GM23338 (cell line): ENCODE measurements around the gene ONECUT1. TPM values are rescaled to one million over a fixed set of nuclear protein-coding genes. Genes with fewer than 3 reads are reported as not detected.

Experiments
- ATAC-seq: fragments of 200-7000 bp; cut with Tn5 transposase; 3 replicates; pipeline ENCODE4 v1.9.1; 2020
- DNase-seq: peaks from one replicate; pipeline ENCODE4 v3.0.0-alpha.2; 2015; ENCODE audit warnings: low spot score
- H2AFZ ChIP-seq: fragments of 200-600 bp; sonication (generic); 2 replicates; pipeline ENCODE4 v1.8.0; 2016; ENCODE audit warnings: antibody characterized with exemption, mild to moderate bottlenecking, moderate library complexity
- H3F3A ChIP-seq: fragments of 200-600 bp; sonication (generic); replicated peaks from 2 replicates; pipeline ENCODE4 v1.8.0; 2017; ENCODE audit warnings: antibody characterized with exemption, mixed run types, low read depth
- H3K27ac ChIP-seq: fragments of 200-600 bp; sonication (generic); 2 replicates; pipeline ENCODE4 v1.6.1; 2016; ENCODE audit warnings: low read depth
- H3K27me3 ChIP-seq: fragments of 200-600 bp; sonication (generic); 2 replicates; pipeline ENCODE4 v1.8.0; 2016; ENCODE audit warnings: mild to moderate bottlenecking, mixed run types, moderate library complexity; ENCODE audit not compliant: insufficient read depth
- H3K36me3 ChIP-seq: fragments of 200-600 bp; sonication (generic); 2 replicates; pipeline ENCODE4 v1.8.0; 2016; ENCODE audit warnings: mild to moderate bottlenecking; ENCODE audit not compliant: insufficient read depth
- H3K4me1 ChIP-seq: fragments of 200-600 bp; sonication (generic); 2 replicates; pipeline ENCODE4 v1.8.0; 2016; ENCODE audit warnings: mild to moderate bottlenecking, moderate library complexity; ENCODE audit not compliant: insufficient read depth
- H3K4me2 ChIP-seq: fragments of 200-600 bp; sonication (generic); 2 replicates; pipeline ENCODE4 v1.7.1; 2017; ENCODE audit warnings: mixed run types
- H3K4me3 ChIP-seq: fragments of 200-600 bp; sonication (generic); 2 replicates; pipeline ENCODE4 v1.6.1; 2016; ENCODE audit warnings: mixed run types
- H3K79me2 ChIP-seq: fragments of 200-600 bp; sonication (generic); replicated peaks from 2 replicates; pipeline ENCODE4 v1.8.0; 2017; ENCODE audit warnings: mild to moderate bottlenecking; ENCODE audit not compliant: insufficient read depth
- H3K9me2 ChIP-seq: fragments of 200-600 bp; sonication (generic); 2 replicates; pipeline ENCODE4 v1.8.0; 2017; ENCODE audit not compliant: insufficient read depth
- H4K20me1 ChIP-seq: fragments of 200-600 bp; sonication (generic); replicated peaks from 2 replicates; pipeline ENCODE4 v1.8.0; 2017; ENCODE audit warnings: mild to moderate bottlenecking; ENCODE audit not compliant: insufficient read depth
- H3K27ac Mint-ChIP-seq: 2 replicates; pipeline ENCODE4 v1.8.0; 2020; ENCODE audit warnings: inconsistent platforms, mild to moderate bottlenecking, moderate library complexity, mixed read lengths
- H3K27me3 Mint-ChIP-seq: 3 replicates; pipeline ENCODE4 v1.8.0; 2022; ENCODE audit warnings: low read depth, mild to moderate bottlenecking, moderate library complexity, mixed read lengths, inconsistent platforms; ENCODE audit not compliant: insufficient read depth, poor library complexity
- H3K36me3 Mint-ChIP-seq: 3 replicates; pipeline ENCODE4 v1.8.0; 2021; ENCODE audit warnings: low read depth, mild to moderate bottlenecking, inconsistent platforms, moderate library complexity, mixed read lengths
- H3K4me1 Mint-ChIP-seq: 3 replicates; pipeline ENCODE4 v1.8.0; 2020; ENCODE audit warnings: mild to moderate bottlenecking, inconsistent platforms, mixed read lengths
- H3K4me3 Mint-ChIP-seq: 3 replicates; pipeline ENCODE4 v1.8.0; 2021; ENCODE audit warnings: moderate library complexity, mild to moderate bottlenecking, inconsistent platforms, mixed read lengths
- H3K9me3 Mint-ChIP-seq: 3 replicates; pipeline ENCODE4 v1.8.0; 2020; ENCODE audit warnings: moderate library complexity, mild to moderate bottlenecking, inconsistent platforms, mixed read lengths
- CREB1 ChIP-seq: fragments of 250-450 bp; sonication (Bioruptor Pico); IDR thresholded peaks from 2 replicates; pipeline ENCODE4 v1.5.0; 2020; ENCODE audit warnings: low read depth, mild to moderate bottlenecking, moderate library complexity
- CTCF ChIP-seq, 2 experiments: fragments of 200-600 bp in 1 of 2; sonication (generic) in 1 of 2; conservative IDR thresholded peaks; 2 replicates each; pipeline versions ENCODE4 v1.5.1 to v1.6.1; 2016 to 2017; ENCODE audit warnings: antibody characterized with exemption in 2 of 2, low read depth in 2 of 2, mild to moderate bottlenecking in 2 of 2, moderate library complexity in 1 of 2
- ETS1 ChIP-seq: IDR thresholded peaks from 2 replicates; pipeline ENCODE4 v1.6.1; 2016; ENCODE audit warnings: antibody characterized with exemption
- EZH2 ChIP-seq: fragments of 200-600 bp; sonication (generic); IDR thresholded peaks from one replicate; pipeline ENCODE4 v1.8.0; 2017; ENCODE audit warnings: antibody characterized with exemption, mild to moderate bottlenecking, low read depth; ENCODE audit not compliant: unreplicated experiment
- EZH2phosphoT487 ChIP-seq: fragments of 200-600 bp; sonication (generic); IDR thresholded peaks from one replicate; pipeline ENCODE4 v1.8.1; 2018; ENCODE audit warnings: antibody characterized with exemption; ENCODE audit not compliant: unreplicated experiment
- NANOG ChIP-seq: IDR thresholded peaks from 2 replicates; pipeline ENCODE4 v1.6.1; 2016; ENCODE audit warnings: antibody characterized with exemption, borderline replicate concordance
- POLR2AphosphoS5 ChIP-seq: IDR thresholded peaks from 2 replicates; pipeline ENCODE4 v1.6.1; 2016; ENCODE audit warnings: antibody characterized with exemption, low read depth
- REST ChIP-seq: IDR thresholded peaks from one replicate; pipeline ENCODE4 v1.6.1; 2018; ENCODE audit warnings: antibody characterized with exemption; ENCODE audit not compliant: unreplicated experiment
- ZNF331 ChIP-seq: fragments of 250-450 bp; sonication (Bioruptor Pico); IDR thresholded peaks from 2 replicates; pipeline ENCODE4 v1.5.0; 2020; ENCODE audit warnings: low read depth, mild to moderate bottlenecking, moderate library complexity
- polyA plus RNA-seq: library from polyadenylated mRNA; unstranded; fragments of >200 nt; fragmentation: Nextera tagmentation; extraction: Ambion mirVana; gene quantifications from 2 replicates; pipeline ENCODE4 v1.2.1, GENCODE V29; 2016
- total RNA-seq: library from RNA; depleted of rRNA; stranded (reverse); fragments of >200 nt; shearing (Covaris generic); gene quantifications from 2 replicates; pipeline ENCODE4 v1.2.3, GENCODE V29; 2014

The ONECUT1 gene
- total and polyA plus RNA-seq, 2 experiments from 2014 or later = 4.3 to 9.4 TPM

GRCh38 chr15:52789601-52790168 is 451 bp downstream of the ONECUT1 start:
- DNase-seq (peak; percentile 46), ATAC-seq (no peak)
- Histone ChIP-seq H3K4me2 (peak overlapping the region; percentile 82), H3K9me2 (no peaks in the 10 kb centered on the region), H3K27me3 (peaks cover 99% of the 10 kb centered on the region), H3K4me1 (peaks cover 74% of the 10 kb centered on the region), H3K27ac (no peak overlapping the region), H3K79me2 (0 out of 2 replicates have a peak, but pooled peaks cover 3% of the 10 kb centered on the region), H3K4me3 (peak overlapping the region; percentile 59), H4K20me1 (peaks cover 27% of the 10 kb centered on the region), H3K36me3 (no peaks in the 10 kb centered on the region), H2AFZ (peak overlapping the region; percentile 66; the same call in 1 of the 2 replicates), H3F3A (peaks cover 23% of the 10 kb centered on the region)
- TF ChIP-seq EZH2phosphoT487 (peak; percentile 18), ETS1 (no peak), REST (no peak), CREB1 (CRISPR knock-in tag) (no peak), NANOG (no peak), CTCF (conservative IDR thresholded peaks at IDR 0.05; ENCODE audit: low read depth in 2 of 2) (no peak), POLR2AphosphoS5 (no peak), EZH2 (peak; percentile 91), ZNF331 (no peak)
- peaks cover 70% of the 10 kb centered on the region for H3K4me1 Mint-ChIP-seq
- H3K27me3 Mint-ChIP-seq = peaks cover 98% of the 10 kb centered on the region
- H3K36me3 Mint-ChIP-seq = no peaks in the 10 kb centered on the region
- H3K4me3 Mint-ChIP-seq = peak overlapping the region; percentile 77
- no peaks in the 10 kb centered on the region; the same call in 1 of the 3 replicates for H3K9me3 Mint-ChIP-seq
- no peak overlapping the region for H3K27ac Mint-ChIP-seq
